Measurements from ENCODE around the gene ZNF507. TPM values are rescaled to one million over a fixed set of nuclear protein-coding genes. Genes with fewer than 3 reads are reported as not detected.
"Not testable (repeated sequence)": the region's sequence is repeated elsewhere in the genome, so short reads cannot be mapped to it uniquely, and the experiment has no call there.

The ZNF507 gene
- polyA plus RNA-seq, 6 donors from 2014 or later: 7.0 to 12.8 (median 10.4) TPM; not detected in 1

GRCh38 chr19:32415669-32416068 lies 70.3 kb downstream of the ZNF507 start:
- Mint-ChIP-seq H3K36me3 (peaks cover 16 to 25% of the 10 kb centered on the region in 2 donors), H3K4me3 (no peak overlapping the region), H3K9me3 (no peaks in the 10 kb centered on the region), H3K27ac (peak overlapping the region in 2 of 6 donors; percentile 13 to 15), H3K4me1 (no peaks in the 10 kb centered on the region), H3K27me3 (no peaks in the 10 kb centered on the region)
- ATAC-seq (ENCODE audit: low read depth in 2 of 2) (no peak), DNase-seq (no peak)

- peaks cover 0 to under 1% (median 0%) of the 10 kb centered on the region in 7 donors for H3K9me3 Mint-ChIP-seq
- peaks cover 5 to 8% (median 6%) of the 10 kb centered on the region in 3 donors for H3K4me1 Mint-ChIP-seq
- H3K27me3 Mint-ChIP-seq: no peaks in the 10 kb centered on the region
- H3K27ac Mint-ChIP-seq: no peak overlapping the region
- peak overlapping the region in 1 of 8 donors; percentile 25 for H3K4me3 Mint-ChIP-seq
- no peak for ATAC-seq (ENCODE audit: low read depth in 2 of 2)
- H3K36me3 Mint-ChIP-seq: peaks cover 16 to 25% of the 10 kb centered on the region in 2 donors
- no peak for DNase-seq
Observed at GRCh38 chr19:32416749-32417456, 71.5 kb downstream of the ZNF507 start.

GRCh38 chr19:32418155-32418554 lies 72.7 kb downstream of the ZNF507 start:
- Mint-ChIP-seq H3K27ac (peak overlapping the region in 2 of 6 donors; percentile 33 to 71), H3K36me3 (peaks cover 16 to 20% of the 10 kb centered on the region in 2 donors), H3K9me3 (peaks cover 0 to 6% (median 0%) of the 10 kb centered on the region in 7 donors), H3K4me3 (no peak overlapping the region), H3K27me3 (no peaks in the 10 kb centered on the region), H3K4me1 (peaks cover 12 to 19% (median 16%) of the 10 kb centered on the region in 3 donors)
- ATAC-seq (ENCODE audit: low read depth in 2 of 2): no peak
- no peak for DNase-seq

DNA sequence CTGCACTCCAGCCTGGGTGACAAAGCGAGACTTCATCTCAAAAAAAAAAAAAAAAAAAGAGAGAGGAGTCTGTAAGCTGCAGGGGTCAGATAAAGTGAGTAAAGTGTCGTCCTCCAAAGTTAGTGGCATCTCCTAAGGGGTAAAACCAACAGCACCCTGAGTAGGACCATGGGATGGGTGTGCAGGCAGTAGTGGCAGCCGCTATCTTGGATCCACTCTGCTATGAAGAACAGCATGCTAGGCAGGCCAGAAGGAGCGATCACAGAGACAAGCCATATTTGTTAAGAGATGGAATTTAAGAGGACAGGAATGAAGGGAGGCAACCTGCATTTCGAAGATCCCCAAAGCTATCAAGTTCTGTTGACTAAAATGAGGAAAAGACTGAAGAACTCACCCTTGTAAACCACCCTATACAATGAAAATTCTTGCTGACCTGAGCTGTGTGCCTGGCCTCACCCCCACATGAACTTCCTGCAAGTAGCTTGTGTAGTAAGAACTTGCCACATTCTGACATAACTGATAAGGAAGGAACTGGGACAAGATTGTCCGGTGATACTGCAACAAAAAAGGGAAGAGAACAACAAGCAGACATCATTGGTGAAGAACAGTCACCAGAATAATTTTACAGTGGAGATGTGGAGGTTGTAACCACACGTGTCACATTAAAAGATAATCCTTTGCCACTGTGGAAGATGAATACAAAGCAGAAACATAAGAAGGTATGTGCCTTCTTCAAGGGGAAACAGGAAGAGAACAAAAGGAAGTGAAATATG lies 76.4 kb downstream of the ZNF507 start:
- peaks cover 0 to 12% of the 10 kb centered on the region in 2 donors for H3K36me3 Mint-ChIP-seq
- no peaks in the 10 kb centered on the region for H3K27me3 Mint-ChIP-seq
- H3K27ac Mint-ChIP-seq: peak overlapping the region; percentile 44 to 94 (median 75)
- H3K9me3 Mint-ChIP-seq: peaks cover 0 to 6% (median 0%) of the 10 kb centered on the region in 7 donors
- H3K4me3 Mint-ChIP-seq: peak overlapping the region in 7 of 8 donors; percentile 12 to 70 (median 48)
- H3K4me1 Mint-ChIP-seq: peaks cover 12 to 19% (median 16%) of the 10 kb centered on the region in 3 donors
- DNase-seq: peak; percentile 8
- peak; percentile 27 to 39 for ATAC-seq (ENCODE audit: low read depth in 2 of 2)

- ATAC-seq (ENCODE audit: low read depth in 2 of 2) (no peak), DNase-seq (no peak)
- Mint-ChIP-seq H3K27me3 (no peaks in the 10 kb centered on the region), H3K36me3 (peaks cover 0 to 15% of the 10 kb centered on the region in 2 donors), H3K9me3 (peaks cover 0 to 6% (median 0%) of the 10 kb centered on the region in 7 donors), H3K4me3 (peak overlapping the region in 5 of 8 donors; percentile 12 to 70 (median 52)), H3K27ac (peak overlapping the region; percentile 25 to 94 (median 72)), H3K4me1 (peaks cover 12 to 19% (median 16%) of the 10 kb centered on the region in 3 donors)
Observed at GRCh38 chr19:32422435-32422834, 77.0 kb downstream of the ZNF507 start.

- H3K27ac Mint-ChIP-seq: peak overlapping the region in 1 of 6 donors; percentile 21
- peaks cover 8 to 15% of the 10 kb centered on the region in 2 donors for H3K36me3 Mint-ChIP-seq
- ATAC-seq (ENCODE audit: low read depth in 2 of 2); H3K4me3 Mint-ChIP-seq; H3K27me3 Mint-ChIP-seq; DNase-seq; H3K9me3 Mint-ChIP-seq: not testable (repeated sequence)
- peaks cover 12 to 19% (median 16%) of the 10 kb centered on the region in 3 donors for H3K4me1 Mint-ChIP-seq
Observed at GRCh38 chr19:32423944-32424343, 78.5 kb downstream of the ZNF507 start.

DNA sequence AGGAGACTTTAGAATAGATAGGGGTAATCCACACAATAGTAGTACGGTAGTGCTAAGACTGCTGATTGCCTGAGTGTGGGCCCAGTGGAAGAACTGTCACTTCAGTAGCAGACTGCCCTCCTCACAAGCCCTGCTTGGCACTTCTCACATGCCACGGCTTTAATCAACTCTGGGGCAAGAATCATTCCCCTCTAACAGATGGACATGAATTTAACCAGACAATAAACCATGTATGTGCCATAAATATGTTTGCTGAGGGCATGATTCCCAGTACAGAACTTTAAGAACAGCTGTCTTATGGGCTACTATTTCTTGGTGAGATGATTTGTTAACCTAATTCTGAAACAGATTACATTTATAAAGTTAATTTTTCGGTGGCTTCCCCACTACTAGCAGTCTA lies 82.1 kb downstream of the ZNF507 start:
- peaks cover under 1 to 4% (median 4%) of the 10 kb centered on the region in 3 donors for H3K4me1 Mint-ChIP-seq
- H3K4me3 Mint-ChIP-seq: no peak overlapping the region
- no peak overlapping the region for H3K27ac Mint-ChIP-seq
- H3K27me3 Mint-ChIP-seq: no peaks in the 10 kb centered on the region
- no peak for ATAC-seq (ENCODE audit: low read depth in 2 of 2)
- DNase-seq: no peak
- no peaks in the 10 kb centered on the region for H3K9me3 Mint-ChIP-seq
- peaks cover 8 to 15% of the 10 kb centered on the region in 2 donors for H3K36me3 Mint-ChIP-seq

GRCh38 chr19:32436692-32437091 lies 91.3 kb downstream of the ZNF507 start:
- no peak overlapping the region for H3K27ac Mint-ChIP-seq

GRCh38 chr19:32437096-32437495 lies 91.7 kb downstream of the ZNF507 start:
- Mint-ChIP-seq H3K27me3 (no peaks in the 10 kb centered on the region), H3K27ac (no peak overlapping the region), H3K4me3 (no peak overlapping the region)

More at GRCh38 chr19:32436692-32437091, 91.3 kb downstream of the ZNF507 start:
- Mint-ChIP-seq H3K4me1 (peaks cover 0 to 3% (median 0%) of the 10 kb centered on the region in 3 donors), H3K27me3 (no peaks in the 10 kb centered on the region), H3K9me3 (no peaks in the 10 kb centered on the region), H3K4me3 (no peak overlapping the region), H3K36me3 (peaks cover 13 to 15% of the 10 kb centered on the region in 2 donors)
- DNase-seq (no peak), ATAC-seq (ENCODE audit: low read depth in 2 of 2) (no peak)

More at GRCh38 chr19:32437096-32437495, 91.7 kb downstream of the ZNF507 start:
- H3K4me1 Mint-ChIP-seq: peaks cover 0 to 3% (median 0%) of the 10 kb centered on the region in 3 donors
- H3K9me3 Mint-ChIP-seq: no peaks in the 10 kb centered on the region
- DNase-seq: no peak
- peaks cover 13 to 15% of the 10 kb centered on the region in 2 donors for H3K36me3 Mint-ChIP-seq
- ATAC-seq (ENCODE audit: low read depth in 2 of 2): no peak

Other genes starting within 250 kb of the ZNF507 start
- gene DPY19L3, start 60.2 kb downstream of the ZNF507 start, polyA plus RNA-seq (ENCODE audit: low read depth in 6 of 6): 1 to 10 TPM; 4.4 to 9.8 (median 7.1) TPM
- gene PDCD5, start 235.6 kb downstream of the ZNF507 start, polyA plus RNA-seq (ENCODE audit: low read depth in 6 of 6): 100 to 1,000 TPM in 2 of 6 donors, 10 to 100 TPM in 4; 83.3 to 130 (median 96.5) TPM